ENCODE measurements around the gene GPR63.

Gene GPR63

DNA sequence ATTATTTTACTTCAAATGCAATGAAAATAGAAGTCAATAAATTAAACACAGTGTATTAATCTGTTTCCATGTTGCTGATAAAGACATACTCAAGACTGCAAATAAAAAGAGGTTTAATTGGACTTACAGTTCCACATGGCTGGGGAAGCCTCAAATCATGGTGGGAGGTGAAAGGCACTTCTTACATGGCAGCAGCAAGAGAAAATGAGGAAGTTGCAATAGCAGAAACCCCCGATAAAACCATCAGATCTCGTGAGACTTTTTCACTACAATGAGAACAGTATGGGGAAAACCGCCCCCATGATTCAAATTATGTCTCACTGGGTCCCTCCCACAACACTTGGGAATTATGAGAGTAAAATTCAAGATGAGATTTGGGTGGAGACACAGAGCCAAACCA lies 82.2 kb downstream of the GPR63 start:
- DNase-seq (ENCODE audit: low spot score), result no peak

DNA sequence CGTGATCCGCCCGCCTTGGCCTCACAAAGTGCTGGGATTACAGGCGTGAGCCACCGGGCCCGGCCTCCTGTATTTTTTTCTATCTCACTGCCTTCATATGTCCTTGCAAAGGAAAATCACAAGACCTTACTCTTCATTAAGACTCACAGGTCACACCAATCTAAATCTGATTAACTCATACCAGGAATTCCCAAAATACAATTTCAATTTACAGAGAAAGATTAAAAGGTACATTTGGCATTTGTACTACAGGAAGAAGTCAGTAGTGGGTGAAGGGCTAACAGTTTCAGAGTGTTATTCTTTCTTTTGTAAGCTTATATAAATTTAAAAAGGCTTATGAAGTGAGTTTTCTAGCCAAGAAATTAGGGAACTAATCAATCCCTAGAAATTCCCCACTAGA lies 87.4 kb downstream of the GPR63 start:
- DNase-seq (ENCODE audit: low spot score), result no peak

Data from hematopoietic multipotent progenitor cell treated with erythropoietin and hydrocortisone succinate and interleukin-3 and kit ligand, for 15 days (in vitro differentiated cells).